Gastroesophageal sphincter (tissue), 3 donors: ENCODE results near the gene RBM12.

Experiments
- CTCF ChIP-seq, 4 experiments: fragments of 200-600 bp in 2 of 4; fragments of 450-650 bp in 2 of 4; sonication (generic) in 1 of 4; IDR thresholded peaks; one replicate each; pipeline ENCODE4 v1.5.1; 2017 to 2019; ENCODE audit warnings: antibody characterized with exemption in 4 of 4, mild to moderate bottlenecking in 2 of 4, moderate library complexity in 2 of 4
- EP300 ChIP-seq: sonication (generic); formaldehyde crosslinking; IDR thresholded peaks from one replicate; pipeline ENCODE4 v1.6.1; 2017; ENCODE audit warnings: antibody characterized with exemption, mild to moderate bottlenecking
- POLR2A ChIP-seq, 2 donors: fragments of 450-650 bp; IDR thresholded peaks; one replicate each; pipeline ENCODE4 v1.6.1; 2017; ENCODE audit warnings: antibody characterized with exemption in 2 of 2, mild to moderate bottlenecking in 2 of 2, moderate library complexity in 1 of 2
- POLR2AphosphoS5 ChIP-seq: sonication (generic); formaldehyde crosslinking; IDR thresholded peaks from one replicate; pipeline ENCODE4 v1.6.1; 2017; ENCODE audit warnings: antibody characterized with exemption

- TF ChIP-seq POLR2A (IDR thresholded peaks at IDR 0.05) (no peak), CTCF (IDR thresholded peaks at IDR 0.05) (no peak), POLR2AphosphoS5 (no peak), EP300 (no peak)
Measured at GRCh38 chr20:35620818-35621559, 43.7 kb downstream of the RBM12 start.
